ENCODE data around the gene GRIK3.

GRIK3 gene

GRCh38 chr1:37043101-37043500, 8.8 kb upstream of the GRIK3 start:
- no peak for DNase-seq

- DNase-seq: no peak
Measured at GRCh38 chr1:37042506-37042905, 8.2 kb upstream of the GRIK3 start.

GRCh38 chr1:37041483-37041882, 7.2 kb upstream of the GRIK3 start:
- DNase-seq: no peak

GRCh38 chr1:37040773-37041172, 6.5 kb upstream of the GRIK3 start:
- no peak for DNase-seq

- DNase-seq: no peak
Measured at GRCh38 chr1:37040261-37040660, 5.9 kb upstream of the GRIK3 start.

- no peak for DNase-seq
Measured at GRCh38 chr1:37038227-37039093, 4.1 kb upstream of the GRIK3 start.

GRCh38 chr1:37037690-37038089, 3.4 kb upstream of the GRIK3 start:
- no peak for DNase-seq

GRCh38 chr1:37036667-37037053, 2.3 kb upstream of the GRIK3 start:
- DNase-seq: no peak

- no peak for DNase-seq
Measured at GRCh38 chr1:37035796-37036666, 1.7 kb upstream of the GRIK3 start.

GRCh38 chr1:37035014-37035691, 838 bp upstream of the GRIK3 start:
- no peak for DNase-seq

GRCh38 chr1:37033355-37034101, 787 bp downstream of the GRIK3 start:
- no peak for DNase-seq

GRCh38 chr1:37032660-37033354, 1.5 kb downstream of the GRIK3 start:
- no peak for DNase-seq

GRCh38 chr1:37031871-37032270, 2.4 kb downstream of the GRIK3 start:
- DNase-seq: no peak

GRCh38 chr1:37031429-37031828, 2.9 kb downstream of the GRIK3 start:
- DNase-seq: no peak

- no peak for DNase-seq
Measured at GRCh38 chr1:37028981-37029617, 5.2 kb downstream of the GRIK3 start.

- no peak for DNase-seq
Measured at GRCh38 chr1:37021502-37021901, 12.8 kb downstream of the GRIK3 start.

GRCh38 chr1:37020653-37021277, 13.6 kb downstream of the GRIK3 start:
- DNase-seq: no peak

- DNase-seq: no peak
Measured at GRCh38 chr1:37018510-37018909, 15.8 kb downstream of the GRIK3 start.

- no peak for DNase-seq
Measured at GRCh38 chr1:37017720-37018119, 16.6 kb downstream of the GRIK3 start.

- no peak for DNase-seq
Measured at GRCh38 chr1:37016121-37016520, 18.2 kb downstream of the GRIK3 start.

- no peak for DNase-seq
Measured at GRCh38 chr1:37015713-37016112, 18.6 kb downstream of the GRIK3 start.
